SJSA1 (cell line): Measurements from ENCODE around the gene CENPB. TPM values are rescaled to one million over a fixed set of nuclear protein-coding genes. Genes with fewer than 3 reads are reported as not detected.
"Not testable (repeated sequence)": the region's sequence is repeated elsewhere in the genome, so short reads cannot be mapped to it uniquely, and the experiment has no call there.

ENCODE experiments used
- DNase-seq, 2 experiments: peaks; one replicate each; pipeline ENCODE4 v3.0.0-alpha.2; 2015 to 2020; ENCODE audit warnings: low spot score in 2 of 2, low read depth in 1 of 2
- H3K27ac ChIP-seq: fragments of 250-450 bp; sonication (Bioruptor Pico); 2 replicates; pipeline ENCODE4 v1.5.1; 2020; ENCODE audit warnings: mild to moderate bottlenecking, moderate library complexity
- H3K27me3 ChIP-seq: fragments of 250-450 bp; sonication (Bioruptor Pico); replicated peaks from 2 replicates; pipeline ENCODE4 v1.5.1; 2020; ENCODE audit warnings: mild to moderate bottlenecking, moderate library complexity
- H3K36me3 ChIP-seq: fragments of 250-450 bp; sonication (Bioruptor Pico); 2 replicates; pipeline ENCODE4 v1.5.1; 2020; ENCODE audit warnings: mild to moderate bottlenecking
- H3K4me1 ChIP-seq: fragments of 250-450 bp; sonication (Bioruptor Pico); replicated peaks from 2 replicates; pipeline ENCODE4 v1.6.1; 2021; ENCODE audit warnings: mild to moderate bottlenecking
- H3K4me3 ChIP-seq: fragments of 250-450 bp; sonication (Bioruptor Pico); 2 replicates; pipeline ENCODE4 v1.5.1; 2020; ENCODE audit warnings: mild to moderate bottlenecking
- H3K9me3 ChIP-seq: fragments of 250-450 bp; sonication (Bioruptor Pico); replicated peaks from 2 replicates; pipeline ENCODE4 v1.5.1; 2020; ENCODE audit warnings: mild to moderate bottlenecking
- total RNA-seq: library from RNA; depleted of rRNA; stranded (reverse); fragments of >200 nt; shearing (Covaris generic); gene quantifications from 2 replicates; pipeline ENCODE4 v1.2.3, GENCODE V29; 2014; rRNA removed

The CENPB gene, protein sequence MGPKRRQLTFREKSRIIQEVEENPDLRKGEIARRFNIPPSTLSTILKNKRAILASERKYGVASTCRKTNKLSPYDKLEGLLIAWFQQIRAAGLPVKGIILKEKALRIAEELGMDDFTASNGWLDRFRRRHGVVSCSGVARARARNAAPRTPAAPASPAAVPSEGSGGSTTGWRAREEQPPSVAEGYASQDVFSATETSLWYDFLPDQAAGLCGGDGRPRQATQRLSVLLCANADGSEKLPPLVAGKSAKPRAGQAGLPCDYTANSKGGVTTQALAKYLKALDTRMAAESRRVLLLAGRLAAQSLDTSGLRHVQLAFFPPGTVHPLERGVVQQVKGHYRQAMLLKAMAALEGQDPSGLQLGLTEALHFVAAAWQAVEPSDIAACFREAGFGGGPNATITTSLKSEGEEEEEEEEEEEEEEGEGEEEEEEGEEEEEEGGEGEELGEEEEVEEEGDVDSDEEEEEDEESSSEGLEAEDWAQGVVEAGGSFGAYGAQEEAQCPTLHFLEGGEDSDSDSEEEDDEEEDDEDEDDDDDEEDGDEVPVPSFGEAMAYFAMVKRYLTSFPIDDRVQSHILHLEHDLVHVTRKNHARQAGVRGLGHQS
- 144 and 158 TPM in 2 replicates for total RNA-seq

- Histone ChIP-seq H3K36me3 (peaks cover 37% of the 10 kb centered on the region), H3K27me3 (no peaks in the 10 kb centered on the region), H3K4me1 (peaks cover 25% of the 10 kb centered on the region), H3K4me3 (peak within 1 kb of the TSS; percentile 57), H3K9me3 (no peaks in the 10 kb centered on the region; the same call in 1 of the 2 replicates), H3K27ac (peak within 1 kb of the TSS; percentile 63)
- DNase-seq, result peak; percentile 64 to 87
Measured at GRCh38 chr20:3786665-3787323, at the start of gene CENPB. CENPB (minus strand) TSS chr20:3786740; CDS start chr20:3786483, 257 bp downstream.

- H3K27ac ChIP-seq, result no peak overlapping the region
- H3K36me3 ChIP-seq, result no peaks in the 10 kb centered on the region
- H3K9me3 ChIP-seq, result no peaks in the 10 kb centered on the region
- 0 out of 2 replicates have a peak, but pooled peaks cover 5% of the 10 kb centered on the region for H3K4me1 ChIP-seq
- no peaks in the 10 kb centered on the region for H3K27me3 ChIP-seq
- no peak for DNase-seq
- no peak overlapping the region for H3K4me3 ChIP-seq
Measured at GRCh38 chr20:3836132-3836531, 49.6 kb upstream of the CENPB start.

DNA sequence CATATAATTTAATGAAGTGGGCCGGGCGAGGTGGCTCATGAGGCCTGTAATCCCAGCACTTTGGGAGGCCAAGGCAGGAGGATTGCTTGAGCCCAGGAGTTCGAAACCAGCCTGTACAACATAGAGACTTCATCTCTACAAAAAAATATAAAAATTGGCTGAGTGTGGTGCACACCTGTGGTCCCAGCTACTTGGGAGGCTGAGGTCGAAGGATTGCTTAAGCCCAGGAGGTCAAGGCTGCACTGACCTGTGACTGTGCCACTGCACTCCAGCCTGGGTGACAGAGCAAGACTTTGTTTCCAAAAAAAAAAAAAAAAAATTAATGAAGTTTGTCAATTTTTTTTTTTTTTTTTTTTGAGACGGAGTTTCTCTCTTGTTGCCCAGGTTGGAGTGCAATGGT lies 43.4 kb upstream of the CENPB start:
- H3K4me1 ChIP-seq, DNase-seq, H3K27ac ChIP-seq, H3K9me3 ChIP-seq, H3K27me3 ChIP-seq, H3K4me3 ChIP-seq: not testable (repeated sequence)
- H3K36me3 ChIP-seq, result peaks cover 17% of the 10 kb centered on the region

DNA sequence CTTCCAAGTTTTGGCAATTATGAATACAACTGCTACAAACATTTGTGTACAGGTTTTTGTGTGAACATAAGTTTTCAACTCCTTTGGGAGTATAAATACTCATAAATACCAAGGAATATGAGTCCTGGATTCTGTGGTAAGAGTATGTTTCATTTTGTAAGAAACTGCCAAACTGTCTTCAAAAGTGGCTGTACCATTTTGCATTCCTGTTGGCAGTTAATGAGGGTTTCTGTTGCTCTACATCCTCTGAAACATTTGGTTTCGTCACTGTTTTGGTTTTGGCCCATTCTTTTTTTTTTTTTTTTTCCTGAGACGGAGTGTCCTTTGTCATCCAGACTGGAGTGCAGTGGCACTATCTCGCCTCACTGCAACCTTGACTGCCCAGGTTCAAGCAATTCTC lies 42.3 kb upstream of the CENPB start:
- Histone ChIP-seq H3K4me3 (no peak overlapping the region), H3K9me3 (no peaks in the 10 kb centered on the region), H3K36me3 (peaks cover 25% of the 10 kb centered on the region), H3K4me1 (no peaks in the 10 kb centered on the region), H3K27me3 (no peaks in the 10 kb centered on the region), H3K27ac (no peak overlapping the region)
- no peak for DNase-seq

GRCh38 chr20:3826420-3826819 lies 39.9 kb upstream of the CENPB start:
- no peak for DNase-seq
- Histone ChIP-seq H3K27ac (no peak overlapping the region), H3K27me3 (no peaks in the 10 kb centered on the region), H3K36me3 (peaks cover 46% of the 10 kb centered on the region), H3K4me3 (no peak overlapping the region), H3K9me3 (no peaks in the 10 kb centered on the region), H3K4me1 (peaks cover 2% of the 10 kb centered on the region; the same call in 1 of the 2 replicates)

DNA sequence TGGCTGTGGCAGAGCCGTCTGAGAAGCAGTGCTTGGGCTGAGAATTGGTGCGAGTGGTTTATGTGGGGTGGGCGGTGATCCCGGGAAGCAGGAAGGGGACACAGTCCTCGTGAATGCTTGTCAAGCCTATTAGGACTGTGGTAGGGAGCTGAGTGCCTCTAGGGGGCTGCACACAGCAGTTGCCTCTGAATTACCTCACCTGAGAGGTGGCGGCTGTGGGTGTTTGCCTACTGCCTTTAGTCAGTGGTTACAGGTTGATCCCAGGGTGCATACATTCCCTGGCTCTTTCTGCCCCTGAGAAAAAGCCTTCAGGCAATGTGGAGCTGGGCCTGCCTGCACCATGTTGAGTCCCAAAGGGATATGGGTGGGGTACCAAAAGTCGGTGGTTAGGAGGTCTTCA lies 39.0 kb upstream of the CENPB start:
- Histone ChIP-seq H3K4me1 (peaks cover 5% of the 10 kb centered on the region; the same call in 1 of the 2 replicates), H3K27me3 (no peaks in the 10 kb centered on the region), H3K4me3 (no peak overlapping the region), H3K36me3 (peaks cover 46% of the 10 kb centered on the region), H3K27ac (no peak overlapping the region), H3K9me3 (no peaks in the 10 kb centered on the region)
- no peak for DNase-seq

GRCh38 chr20:3823881-3824280 lies 37.3 kb upstream of the CENPB start:
- peaks cover 13% of the 10 kb centered on the region for H3K4me1 ChIP-seq
- DNase-seq, result no peak
- no peak overlapping the region for H3K27ac ChIP-seq
- H3K4me3 ChIP-seq, result no peak overlapping the region
- peaks cover 50% of the 10 kb centered on the region for H3K36me3 ChIP-seq
- H3K9me3 ChIP-seq, result no peaks in the 10 kb centered on the region
- no peaks in the 10 kb centered on the region for H3K27me3 ChIP-seq

DNA sequence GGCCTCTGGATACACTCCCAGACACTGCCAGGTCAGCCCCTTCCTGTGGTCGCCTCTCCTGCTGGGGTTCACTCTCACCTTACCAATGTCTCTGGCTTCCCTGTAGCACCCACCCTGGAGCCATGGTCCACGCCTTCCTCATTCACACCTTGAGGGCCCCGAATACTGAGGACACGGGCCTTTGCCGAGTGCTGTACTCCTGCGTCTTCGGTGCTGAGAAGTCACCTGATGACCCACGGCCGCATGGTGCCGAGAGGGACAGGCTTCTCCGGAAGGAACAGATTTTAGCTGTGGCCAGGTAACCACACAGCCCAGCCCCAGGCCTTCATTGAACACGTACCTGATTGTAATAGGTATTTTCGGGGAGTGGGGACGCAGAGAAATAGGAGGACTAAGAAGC lies 35.5 kb upstream of the CENPB start:
- Histone ChIP-seq H3K4me1 (peaks cover 22% of the 10 kb centered on the region), H3K9me3 (no peaks in the 10 kb centered on the region), H3K27me3 (no peaks in the 10 kb centered on the region), H3K36me3 (peaks cover 46% of the 10 kb centered on the region), H3K27ac (no peak overlapping the region), H3K4me3 (no peak overlapping the region)
- no peak for DNase-seq

DNA sequence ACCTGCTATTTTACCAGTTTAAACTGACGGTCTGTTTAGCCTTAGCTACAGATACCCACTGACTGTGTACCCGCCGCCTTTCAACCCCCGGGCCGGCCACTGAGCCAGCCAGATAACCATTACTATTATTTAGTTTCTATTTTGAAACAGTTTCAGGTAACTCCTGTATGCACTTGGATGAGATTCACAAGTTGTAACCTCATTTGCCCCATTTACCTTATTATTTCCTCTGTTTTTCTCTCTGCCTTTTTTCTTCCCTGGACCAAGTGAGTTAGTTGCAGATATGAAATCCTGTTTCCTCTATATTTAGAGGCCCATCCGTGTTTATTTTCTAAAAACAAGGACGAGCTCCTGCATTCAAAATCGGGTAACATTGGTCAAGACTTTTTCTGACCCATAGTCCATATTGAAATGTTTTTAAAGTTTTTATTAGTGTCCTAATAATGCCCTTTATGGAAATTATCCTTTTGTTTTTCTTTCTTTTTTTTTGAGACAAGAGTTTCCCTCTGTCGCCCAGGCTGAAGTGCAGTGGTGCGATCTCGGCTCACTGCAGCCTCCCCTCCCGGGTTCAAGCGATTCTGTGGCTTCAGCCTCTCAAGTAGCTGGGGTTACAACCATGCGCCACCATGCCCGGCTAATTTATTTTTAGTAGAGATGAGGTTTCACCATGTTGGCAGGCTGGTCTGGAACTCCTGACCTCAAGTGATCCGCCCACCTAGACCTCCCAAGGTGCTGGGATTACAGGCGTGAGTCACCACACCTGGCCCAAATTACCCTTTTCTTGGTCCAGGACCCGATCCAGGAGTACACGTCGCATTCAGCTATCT lies 34.6 kb upstream of the CENPB start:
- H3K27me3 ChIP-seq, result no peaks in the 10 kb centered on the region
- H3K9me3 ChIP-seq, result no peaks in the 10 kb centered on the region
- peaks cover 43% of the 10 kb centered on the region for H3K36me3 ChIP-seq
- H3K4me3 ChIP-seq, result peak overlapping the region; percentile 92
- peaks cover 22% of the 10 kb centered on the region for H3K4me1 ChIP-seq
- no peak for DNase-seq
- peak overlapping the region; percentile 99 for H3K27ac ChIP-seq

DNA sequence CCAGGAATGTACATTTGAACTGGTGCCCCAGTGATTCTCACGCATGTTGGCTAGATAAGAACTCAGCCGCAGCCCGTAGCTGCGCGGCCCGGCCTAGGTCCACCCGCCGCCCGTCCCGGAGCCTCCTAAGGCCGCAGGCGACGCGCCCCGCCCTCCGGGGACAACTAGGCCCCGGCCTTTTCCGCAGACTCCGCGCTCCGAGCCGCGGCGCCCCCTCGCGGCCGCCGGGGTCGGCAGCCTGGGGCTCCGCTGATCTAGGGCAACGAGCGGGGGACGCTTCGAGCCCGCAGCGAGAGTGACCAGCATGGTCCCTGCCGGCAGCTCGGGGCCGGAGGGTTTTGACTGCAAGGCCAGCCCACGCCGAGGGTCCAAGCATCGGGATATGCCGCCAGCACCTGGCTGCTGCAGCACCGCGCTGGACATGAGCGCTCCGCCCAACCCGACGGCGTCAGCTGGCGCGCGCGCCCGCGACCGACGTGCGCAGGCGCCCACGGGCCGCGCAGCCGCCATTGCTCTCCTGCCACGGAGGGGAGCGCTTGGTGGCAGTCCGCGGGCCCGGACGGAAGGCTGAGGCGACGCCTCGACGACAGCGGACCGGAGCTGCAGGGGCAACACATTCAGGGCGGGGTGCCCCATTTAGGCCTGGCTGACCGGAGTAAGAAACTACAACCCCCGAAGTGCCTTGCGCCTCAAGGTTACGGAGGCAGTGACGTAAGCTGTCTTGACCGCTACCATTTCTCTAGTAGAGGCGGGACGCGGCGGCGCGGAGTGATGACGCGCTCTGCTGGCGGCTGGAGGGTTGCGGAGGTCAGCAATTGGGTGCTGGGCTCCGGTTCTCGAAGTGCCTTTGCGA lies 33.7 kb upstream of the CENPB start, which contains the start of gene AP5S1:
TSS of gene AP5S1 (plus strand) at position 500 of the 853 bp plus-strand sequence. CDS start 1,571 bp downstream, outside the sequence.
- Histone ChIP-seq H3K9me3 (no peaks in the 10 kb centered on the region), H3K4me3 (peak within 1 kb of the TSS; percentile 92), H3K36me3 (peaks cover 37% of the 10 kb centered on the region), H3K27ac (peak within 1 kb of the TSS; percentile 99), H3K27me3 (no peaks in the 10 kb centered on the region), H3K4me1 (peaks cover 22% of the 10 kb centered on the region)
- DNase-seq, result peak; percentile 97 to 100

DNA sequence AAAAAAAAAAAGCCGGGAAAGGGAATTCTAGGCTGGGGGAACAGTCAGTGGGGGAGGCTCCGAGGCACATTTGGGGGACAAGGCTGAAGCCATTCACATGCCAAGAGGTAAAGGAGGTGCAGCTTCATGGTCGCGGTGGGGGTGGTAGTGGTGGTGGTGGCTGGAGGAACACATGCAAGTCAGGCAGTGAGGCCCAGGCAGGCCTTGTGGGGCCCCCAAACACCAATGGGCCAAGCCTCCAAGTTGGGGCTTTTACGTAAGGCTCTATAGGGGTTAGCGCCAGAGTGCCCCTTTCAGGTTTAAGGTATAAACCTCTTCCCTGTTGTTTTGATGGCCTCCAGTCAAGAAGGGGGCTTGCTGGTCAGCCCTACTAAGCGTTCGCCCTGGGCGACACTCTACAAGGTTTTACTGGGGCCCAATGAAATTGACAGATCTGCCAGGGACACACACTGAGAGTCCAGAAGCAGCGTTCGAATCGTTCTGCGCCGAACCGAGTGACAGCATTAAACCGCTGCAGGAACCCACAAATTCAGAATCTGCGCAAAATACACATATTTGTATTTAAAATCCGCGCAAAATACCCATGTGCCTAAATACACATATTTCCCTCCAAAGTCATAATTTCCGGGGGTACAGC lies 33.0 kb upstream of the CENPB start:
- Histone ChIP-seq H3K27me3 (no peaks in the 10 kb centered on the region), H3K36me3 (peaks cover 33% of the 10 kb centered on the region), H3K4me1 (peaks cover 22% of the 10 kb centered on the region), H3K9me3 (no peaks in the 10 kb centered on the region), H3K4me3 (peak overlapping the region; percentile 92), H3K27ac (peak overlapping the region; percentile 99)
- no peak for DNase-seq
